ENCODE data around the gene MAST3. TPM values are rescaled to one million over a fixed set of nuclear protein-coding genes. Genes with fewer than 3 reads are reported as not detected.

MAST3 gene
- total and polyA plus RNA-seq, 2 of the 8 experiments (the other 6 are each of a cell fraction or from before 2014, with no cell fraction given), result 3.4 to 9.0 TPM

- TF ChIP-seq CHD7 (IDR thresholded peaks at IDR 0.05; ENCODE audit: insufficient replicate concordance, low read length) (no peak), CBX8 (IDR thresholded peaks at IDR 0.05; ENCODE audit: borderline replicate concordance, low read depth, low read length) (no peak), CBX5 (IDR thresholded peaks at IDR 0.05; ENCODE audit: low read depth, low read length) (no peak), EZH2 (IDR thresholded peaks at IDR 0.05; ENCODE audit: low read depth, low read length, severe bottlenecking) (no peak), ATF2 (IDR thresholded peaks at IDR 0.05; ENCODE audit: low read length) (no peak), TBP (IDR thresholded peaks at IDR 0.05; ENCODE audit: low read depth, low read length) (no peak), SRF (IDR thresholded peaks at IDR 0.05; ENCODE audit: low read depth, low read length) (no peak), GABPA (IDR thresholded peaks at IDR 0.05; ENCODE audit: borderline replicate concordance, insufficient read depth, low read length) (no peak)
Measured at GRCh38 chr19:18171605-18172327, 74.2 kb downstream of the MAST3 start (continued).

Measured in H1 (cell line).